ENCODE measurements around the gene TIGD3. TPM values are rescaled to one million over a fixed set of nuclear protein-coding genes. Genes with fewer than 3 reads are reported as not detected.
A peak's percentile ranks its signal among the peaks of the same experiment; 100 is the strongest.

The TIGD3 gene
- total and polyA plus RNA-seq, 10 of the 15 experiments (the other 5 are each of a cell fraction or from before 2014, with no cell fraction given) = 0.13 to 1.4 (median 0.57) TPM

GRCh38 chr11:65386307-65387140, 32.0 kb downstream of the TIGD3 start, which contains the start of gene FRMD8 (continued):
- TF ChIP-seq CREM (IDR thresholded peaks at IDR 0.05; ENCODE audit: low read depth) (peak; percentile 42; the same call in 1 of the 2 replicates), WRNIP1 (IDR thresholded peaks at IDR 0.05; ENCODE audit: borderline replicate concordance, low read depth, low read length) (no peak), IKZF2 (IDR thresholded peaks at IDR 0.05) (peak in 1 of 2 experiments; percentile 47; a peak in 1 of 4 replicates), DPF2 (IDR thresholded peaks at IDR 0.05) (peak; percentile 77), RCOR1 (conservative IDR thresholded peaks at IDR 0.05; ENCODE audit: low read depth, low read length) (no peak), JUNB (IDR thresholded peaks at IDR 0.05) (no peak), GABPA (IDR thresholded peaks at IDR 0.05; ENCODE audit: low read depth) (no peak), ZNF217 (IDR thresholded peaks at IDR 0.05) (peak; percentile 74), CTCF (IDR thresholded peaks at IDR 0.05 in 2 of 3, conservative IDR thresholded peaks at IDR 0.05 in 1 of 3; ENCODE audit: control insufficient read depth in 2 of 3, extremely low read depth in 1 of 3, insufficient read depth in 1 of 3, low read depth in 3 of 3, low read length in 3 of 3) (no peak), EGR1 (IDR thresholded peaks at IDR 0.05; ENCODE audit: borderline replicate concordance in 1 of 2, low read depth in 2 of 2, low read length in 2 of 2) (no peak; a peak in 1 of 3 replicates), SPI1 (IDR thresholded peaks at IDR 0.05; ENCODE audit: borderline replicate concordance, insufficient read depth, low read depth, low read length) (peak; percentile 48), RAD21 (IDR thresholded peaks at IDR 0.05; ENCODE audit: insufficient read depth, low read depth, low read length) (no peak), POLR2AphosphoS5 (IDR thresholded peaks at IDR 0.05; ENCODE audit: low read length) (peak; percentile 84), PML (IDR thresholded peaks at IDR 0.05; ENCODE audit: low read length) (peak; percentile 60; the same call in 1 of the 2 replicates), SMAD5 (IDR thresholded peaks at IDR 0.05; ENCODE audit: low read depth) (peak; percentile 67; the same call in 1 of the 2 replicates), NFXL1 (IDR thresholded peaks at IDR 0.05; ENCODE audit: borderline replicate concordance) (no peak), SRF (IDR thresholded peaks at IDR 0.05; ENCODE audit: low read depth in 2 of 2, low read length in 2 of 2) (no peak), ATF7 (IDR thresholded peaks at IDR 0.05; ENCODE audit: low read depth) (no peak), NR2F1 (conservative IDR thresholded peaks at IDR 0.05) (peak; percentile 54; the same call in 1 of the 2 replicates), POU2F2 (IDR thresholded peaks at IDR 0.05; ENCODE audit: borderline replicate concordance, low read depth, low read length) (no peak), MYB (IDR thresholded peaks at IDR 0.05; ENCODE audit: borderline replicate concordance, low read depth, low read length) (no peak), RUNX3 (IDR thresholded peaks at IDR 0.05; ENCODE audit: low read length) (no peak), NFIC (IDR thresholded peaks at IDR 0.05; ENCODE audit: low read depth, low read length) (no peak), HDGF (IDR thresholded peaks at IDR 0.05) (0 out of 2 replicates have a peak, but pooled peaks have one; percentile 14), RBBP5 (conservative IDR thresholded peaks at IDR 0.05) (no peak), NR2C1 (IDR thresholded peaks at IDR 0.05) (0 out of 2 replicates have a peak, but pooled peaks have one; percentile 22), ZBTB11 (CRISPR knock-in tag; IDR thresholded peaks at IDR 0.05) (no peak), SIX5 (IDR thresholded peaks at IDR 0.05; ENCODE audit: low read depth, low read length, severe bottlenecking) (no peak)
